ENCODE measurements around the gene GAS7. TPM values are rescaled to one million over a fixed set of nuclear protein-coding genes. Genes with fewer than 3 reads are reported as not detected.

The GAS7 gene
- total RNA-seq, 4 donors from 2014 or later: 62.6 to 122 (median 77.0) TPM

- peaks cover 0 to 21% (median 0%) of the 10 kb centered on the region in 3 donors for H3K4me1 ChIP-seq
- H3K27me3 ChIP-seq: no peaks in the 10 kb centered on the region
- H3K9me3 ChIP-seq: no peaks in the 10 kb centered on the region
- TF ChIP-seq POLR2AphosphoS5 (IDR thresholded peaks at IDR 0.05): no peak
- TF ChIP-seq CTCF (IDR thresholded peaks at IDR 0.05): peak in 3 of 4 experiments; percentile 48 to 72 (median 52)
- H3K36me3 ChIP-seq: no peaks in the 10 kb centered on the region
- H3K27ac ChIP-seq: no peak overlapping the region
- WGBS, 2 donors (ENCODE audit: low coverage in 1 of 2): 58 to 81% methylated on average over 4 to 6 of the region's 7 CpGs
- no peak for ATAC-seq
- no peak overlapping the region for H3K4me3 ChIP-seq
Measured at GRCh38 chr17:9987779-9988585, 210.4 kb downstream of the GAS7 start.

DNA sequence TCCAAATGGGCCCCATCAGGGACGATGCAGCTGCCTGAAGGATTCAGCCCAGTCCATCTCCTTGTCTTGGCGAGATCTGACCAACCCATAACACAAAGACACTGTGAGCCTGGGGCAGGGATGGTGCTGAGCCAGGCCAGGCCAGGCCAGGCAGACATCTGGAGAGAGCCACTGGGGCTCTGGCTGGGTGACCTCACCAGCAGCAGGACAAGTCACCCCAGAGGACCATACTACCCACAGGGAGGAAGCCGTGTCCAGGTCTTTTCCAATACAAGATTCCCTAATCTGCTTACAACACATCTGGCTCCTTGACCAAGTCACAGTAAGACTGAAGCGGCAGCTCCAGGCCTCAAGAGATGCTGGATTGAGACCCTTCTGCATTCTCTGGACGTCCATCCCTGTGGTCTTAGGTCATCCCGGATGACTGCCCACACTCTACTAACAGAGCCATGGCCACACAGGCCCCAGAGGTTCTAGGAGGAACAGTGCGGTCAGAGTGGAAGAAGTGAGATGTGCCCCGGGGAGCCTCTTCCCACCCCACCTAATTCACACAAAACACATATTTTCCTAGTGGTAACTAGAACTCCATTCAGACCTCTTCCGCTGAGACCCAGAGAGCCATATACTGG is 211.5 kb downstream of the GAS7 start:
- Histone ChIP-seq H3K4me1 (peaks cover 0 to 21% (median 0%) of the 10 kb centered on the region in 3 donors), H3K9me3 (no peaks in the 10 kb centered on the region), H3K4me3 (no peak overlapping the region), H3K27ac (no peak overlapping the region), H3K36me3 (no peaks in the 10 kb centered on the region), H3K27me3 (no peaks in the 10 kb centered on the region)
- peak; percentile 40 for ATAC-seq
- TF ChIP-seq POLR2AphosphoS5 (IDR thresholded peaks at IDR 0.05) (no peak), POLR2A (IDR thresholded peaks at IDR 0.05) (no peak), CTCF (IDR thresholded peaks at IDR 0.05) (no peak), EP300 (IDR thresholded peaks at IDR 0.05) (no peak)
- WGBS, 2 donors (ENCODE audit: low coverage in 1 of 2): 80 to 88% methylated on average over 1 to 6 of the region's 9 CpGs

DNA sequence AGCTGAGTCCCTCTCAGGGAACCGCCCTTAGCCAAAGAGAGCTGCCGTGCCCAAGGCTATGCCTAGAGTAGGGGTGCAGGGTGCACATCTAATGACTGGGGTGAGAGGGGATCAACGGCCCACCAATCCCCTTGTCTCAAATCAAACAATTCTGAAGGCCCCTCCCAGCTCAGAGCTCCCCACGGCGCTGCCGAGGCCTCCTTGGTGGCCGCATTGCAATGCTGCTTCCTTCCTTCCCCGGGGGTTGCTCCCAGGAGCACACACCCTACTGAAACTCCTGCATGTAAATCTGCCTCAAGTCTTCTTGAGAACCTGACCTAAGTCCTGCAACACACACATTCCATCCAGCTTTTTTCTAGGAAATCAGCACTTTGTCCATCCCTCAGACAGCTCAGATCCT is 212.8 kb downstream of the GAS7 start:
- no peak for ATAC-seq
- no peak overlapping the region for H3K27ac ChIP-seq

DNA sequence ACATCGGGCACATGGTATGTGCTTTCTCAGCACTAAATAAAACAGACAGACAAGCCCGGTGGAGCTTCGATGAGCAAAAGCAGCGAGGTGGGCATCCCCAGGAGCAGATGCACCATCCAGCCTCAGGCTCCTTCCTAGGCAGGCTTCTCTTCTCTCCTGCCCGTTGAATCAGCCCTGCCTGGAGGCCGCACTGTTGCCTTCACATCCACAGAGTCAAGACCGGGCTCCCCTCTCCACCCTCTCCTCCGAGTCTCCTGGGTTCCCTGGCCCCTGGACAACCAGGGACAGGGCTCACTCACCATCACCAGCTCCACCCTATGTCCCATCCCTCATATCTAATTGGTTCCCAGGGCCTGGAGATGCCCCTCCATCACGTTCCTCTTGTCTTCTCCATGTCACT is 213.6 kb downstream of the GAS7 start:
- Histone ChIP-seq H3K36me3 (peaks cover 0 to 8% of the 10 kb centered on the region in 2 donors), H3K27ac (no peak overlapping the region), H3K4me3 (no peak overlapping the region), H3K4me1 (peaks cover 0 to 21% (median 0%) of the 10 kb centered on the region in 3 donors), H3K9me3 (no peaks in the 10 kb centered on the region), H3K27me3 (no peaks in the 10 kb centered on the region)
- no peak for ATAC-seq
- TF ChIP-seq EP300 (IDR thresholded peaks at IDR 0.05): no peak
- TF ChIP-seq POLR2AphosphoS5 (IDR thresholded peaks at IDR 0.05): no peak
- TF ChIP-seq CTCF (IDR thresholded peaks at IDR 0.05): no peak
- TF ChIP-seq POLR2A (IDR thresholded peaks at IDR 0.05): no peak
- WGBS, 2 donors (ENCODE audit: low coverage in 1 of 2): 90% methylated on average over 7 of the region's 9 CpGs; no CpG with 5 or more reads in 1 of the 2 donors

More for the DNA sequence above, 212.8 kb downstream of the GAS7 start:
- Histone ChIP-seq H3K9me3 (no peaks in the 10 kb centered on the region), H3K4me3 (no peak overlapping the region), H3K27me3 (no peaks in the 10 kb centered on the region), H3K4me1 (peaks cover 0 to 21% (median 0%) of the 10 kb centered on the region in 3 donors), H3K36me3 (peaks cover 0 to 6% of the 10 kb centered on the region in 2 donors)
- WGBS, 2 donors (ENCODE audit: low coverage in 1 of 2): 94% methylated on average over 6 of the region's 8 CpGs; no CpG with 5 or more reads in 1 of the 2 donors
- TF ChIP-seq CTCF (IDR thresholded peaks at IDR 0.05): no peak
- no peak for TF ChIP-seq POLR2AphosphoS5 (IDR thresholded peaks at IDR 0.05)
- no peak for TF ChIP-seq EP300 (IDR thresholded peaks at IDR 0.05)
- no peak for TF ChIP-seq POLR2A (IDR thresholded peaks at IDR 0.05)

Data from gastroesophageal sphincter (tissue), 4 donors.